Neural cell (in vitro differentiated cells): ENCODE data around the gene ATP2B1. TPM values are rescaled to one million over a fixed set of nuclear protein-coding genes. Genes with fewer than 3 reads are reported as not detected.

Source experiments
- H2AFZ ChIP-seq: fragments of 200-600, 300-800 bp; sonication (generic), shearing (Covaris generic); 2 replicates; pipeline ENCODE4 v1.6.0; 2014; ENCODE audit warnings: low read depth, mild to moderate bottlenecking, antibody characterized with exemption, low read length, moderate library complexity
- H3F3A ChIP-seq: fragments of 200-600 bp; shearing (Covaris generic); 2 replicates; pipeline ENCODE4 v1.6.1; 2016; ENCODE audit warnings: mild to moderate bottlenecking, moderate library complexity, mixed read lengths, antibody characterized with exemption, low read length; ENCODE audit not compliant: insufficient read depth, poor library complexity, severe bottlenecking
- H3K27ac ChIP-seq: fragments of 200-600, 300-800 bp; sonication (generic), shearing (Covaris generic); 2 replicates; pipeline ENCODE4 v1.5.1; 2014; ENCODE audit warnings: mild to moderate bottlenecking, low read length, moderate library complexity
- H3K27me3 ChIP-seq: fragments of 300-800, 200-600 bp; sonication (generic), shearing (Covaris generic); 2 replicates; pipeline ENCODE4 v1.6.0; 2014; ENCODE audit warnings: mild to moderate bottlenecking, low read depth, low read length, moderate library complexity; ENCODE audit not compliant: insufficient read depth
- H3K36me3 ChIP-seq: fragments of 300-800, 200-600 bp; sonication (generic), shearing (Covaris generic); 2 replicates; pipeline ENCODE4 v1.5.1; 2014; ENCODE audit warnings: mild to moderate bottlenecking, antibody characterized with exemption, low read length, moderate library complexity; ENCODE audit not compliant: insufficient read depth
- H3K4me2 ChIP-seq: fragments of 300-800, 200-600 bp; sonication (generic), shearing (Covaris generic); 2 replicates; pipeline ENCODE4 v1.6.0; 2014; ENCODE audit warnings: mild to moderate bottlenecking, low read length
- H3K4me3 ChIP-seq: fragments of 300-800, 200-600 bp; sonication (generic), shearing (Covaris generic); 2 replicates; pipeline ENCODE4 v1.5.1; 2014; ENCODE audit warnings: mild to moderate bottlenecking, low read length, moderate library complexity
- H3K79me2 ChIP-seq: fragments of 200-600 bp; shearing (Covaris generic); replicated peaks from 2 replicates; pipeline ENCODE4 v1.6.0; 2014; ENCODE audit warnings: mild to moderate bottlenecking, low read length, moderate library complexity; ENCODE audit not compliant: insufficient read depth
- H3K9ac ChIP-seq: fragments of 300-800, 200-600 bp; sonication (generic), shearing (Covaris generic); 2 replicates; pipeline ENCODE4 v1.6.1; 2016; ENCODE audit warnings: mild to moderate bottlenecking, low read length, mixed read lengths
- H3K9me2 ChIP-seq: fragments of 200-600 bp; shearing (Covaris generic); 2 replicates; pipeline ENCODE4 v1.6.1; 2016; ENCODE audit warnings: mild to moderate bottlenecking, low read length, mixed read lengths; ENCODE audit not compliant: insufficient read depth
- H3K9me3 ChIP-seq: fragments of 200-600, 300-800 bp; sonication (generic), shearing (Covaris generic); 2 replicates; pipeline ENCODE4 v1.6.1; 2016; ENCODE audit warnings: mild to moderate bottlenecking, mixed run types, low read length, moderate library complexity, mixed read lengths
- H4K20me1 ChIP-seq: fragments of 200-600 bp; shearing (Covaris generic); 2 replicates; pipeline ENCODE4 v1.6.1; 2016; ENCODE audit warnings: mild to moderate bottlenecking, mixed run types; ENCODE audit not compliant: insufficient read depth
- CTCF ChIP-seq: fragments of 450-650 bp; IDR thresholded peaks from 2 replicates; pipeline ENCODE4 v1.5.1; 2014; ENCODE audit warnings: antibody characterized with exemption, mild to moderate bottlenecking, moderate library complexity; ENCODE audit not compliant: poor library complexity, severe bottlenecking
- EP300 ChIP-seq: fragments of 450-650 bp; conservative IDR thresholded peaks from 2 replicates; pipeline ENCODE4 v1.6.1; 2014; ENCODE audit warnings: antibody characterized with exemption, mild to moderate bottlenecking, moderate library complexity; ENCODE audit not compliant: poor library complexity, severe bottlenecking
- EZH2 ChIP-seq: fragments of 200-600, 300-800 bp; shearing (Covaris generic), sonication (generic); IDR thresholded peaks from 2 replicates; pipeline ENCODE4 v1.6.1; 2014; ENCODE audit warnings: antibody characterized with exemption, low read length, borderline replicate concordance, mild to moderate bottlenecking; ENCODE audit not compliant: insufficient read depth, poor library complexity, severe bottlenecking
- MXI1 ChIP-seq: fragments of 450-650 bp; conservative IDR thresholded peaks from 2 replicates; pipeline ENCODE4 v1.6.1; 2014; ENCODE audit warnings: antibody characterized with exemption, mild to moderate bottlenecking; ENCODE audit not compliant: poor library complexity, severe bottlenecking
- POLR2AphosphoS5 ChIP-seq: IDR thresholded peaks from 2 replicates; pipeline ENCODE4 v1.6.1; 2012
- RAD21 ChIP-seq: fragments of 450-650 bp; conservative IDR thresholded peaks from 2 replicates; pipeline ENCODE4 v1.6.1; 2014; ENCODE audit warnings: antibody characterized with exemption, mild to moderate bottlenecking, moderate library complexity
- REST ChIP-seq: IDR thresholded peaks from 2 replicates; pipeline ENCODE4 v1.6.1; 2012; ENCODE audit warnings: borderline replicate concordance
- SMC3 ChIP-seq: fragments of 450-650 bp; conservative IDR thresholded peaks from 2 replicates; pipeline ENCODE4 v1.6.1; 2014; ENCODE audit warnings: antibody characterized with exemption, mild to moderate bottlenecking, moderate library complexity; ENCODE audit not compliant: poor library complexity
- TAF1 ChIP-seq: IDR thresholded peaks from 2 replicates; pipeline ENCODE4 v1.6.1; 2012; ENCODE audit warnings: low read depth
- polyA plus RNA-seq: library from polyadenylated mRNA; depleted of rRNA; stranded (reverse); fragments of >200 nt; gene quantifications from 2 replicates; pipeline ENCODE4 v1.2.3, GENCODE V29; 2014

The ATP2B1 gene
- polyA plus RNA-seq, 1 donor from 2014 or later: 139 TPM

- no peaks in the 10 kb centered on the region for H3F3A ChIP-seq
- H2AFZ ChIP-seq: no peak overlapping the region
- H3K36me3 ChIP-seq: no peaks in the 10 kb centered on the region
- H3K9me3 ChIP-seq: no peaks in the 10 kb centered on the region
- no peak overlapping the region for H3K9ac ChIP-seq
- H4K20me1 ChIP-seq: no peaks in the 10 kb centered on the region
- H3K4me3 ChIP-seq: no peak overlapping the region
- peaks cover 27% of the 10 kb centered on the region for H3K79me2 ChIP-seq
- TF ChIP-seq EP300 (no peak), REST (no peak), EZH2 (no peak), RAD21 (no peak), POLR2AphosphoS5 (no peak)
- no peak overlapping the region for H3K27ac ChIP-seq
- no peaks in the 10 kb centered on the region for H3K9me2 ChIP-seq
- H3K4me2 ChIP-seq: no peak overlapping the region
- H3K27me3 ChIP-seq: no peaks in the 10 kb centered on the region
These were observed 39.4 kb downstream of the ATP2B1 start for GRCh38 chr12:89669197-89669596.

- Histone ChIP-seq H3K27ac (no peak overlapping the region), H3K9ac (no peak overlapping the region), H3F3A (no peaks in the 10 kb centered on the region), H3K27me3 (no peaks in the 10 kb centered on the region), H2AFZ (no peak overlapping the region), H3K4me3 (no peak overlapping the region), H3K9me3 (no peaks in the 10 kb centered on the region), H4K20me1 (no peaks in the 10 kb centered on the region), H3K79me2 (peaks cover 21% of the 10 kb centered on the region), H3K9me2 (no peaks in the 10 kb centered on the region), H3K36me3 (no peaks in the 10 kb centered on the region), H3K4me2 (no peak overlapping the region)
- TF ChIP-seq SMC3: no peak
- no peak for TF ChIP-seq EP300
- no peak for TF ChIP-seq MXI1
- no peak for TF ChIP-seq TAF1
- no peak for TF ChIP-seq POLR2AphosphoS5
- no peak for TF ChIP-seq CTCF
- no peak for TF ChIP-seq REST
- TF ChIP-seq EZH2: no peak
- no peak for TF ChIP-seq RAD21
These were observed 43.1 kb downstream of the ATP2B1 start for GRCh38 chr12:89665556-89665955.
